Measurements from ENCODE around the gene KLHL18. TPM values are rescaled to one million over a fixed set of nuclear protein-coding genes. Genes with fewer than 3 reads are reported as not detected.
"Not testable (repeated sequence)": the region's sequence is repeated elsewhere in the genome, so short reads cannot be mapped to it uniquely, and the experiment has no call there.

Gene KLHL18
- total RNA-seq, 1 donor from 2014 or later, result 20.3 TPM

- no peak for DNase-seq (ENCODE audit: low read depth in 2 of 2)
Observed at GRCh38 chr3:47359323-47359722, 76.6 kb downstream of the KLHL18 start.

GRCh38 chr3:47360110-47360517 is 77.4 kb downstream of the KLHL18 start:
- DNase-seq (ENCODE audit: low read depth in 2 of 2), result not testable (repeated sequence)

GRCh38 chr3:47362701-47363100 is 80.0 kb downstream of the KLHL18 start:
- DNase-seq (ENCODE audit: low read depth in 2 of 2), result peak; percentile 77 to 85

- peak; percentile 73 to 87 for DNase-seq (ENCODE audit: low read depth in 2 of 2)
Observed at GRCh38 chr3:47365213-47366153, 82.7 kb downstream of the KLHL18 start.

- DNase-seq (ENCODE audit: low read depth in 2 of 2), result no peak
Observed at GRCh38 chr3:47366833-47367232, 84.1 kb downstream of the KLHL18 start.

GRCh38 chr3:47367631-47368030 is 84.9 kb downstream of the KLHL18 start:
- DNase-seq (ENCODE audit: low read depth in 2 of 2), result peak; percentile 49 to 71

- DNase-seq (ENCODE audit: low read depth in 2 of 2), result not testable (repeated sequence)
Observed at GRCh38 chr3:47370020-47370419, 87.3 kb downstream of the KLHL18 start.

GRCh38 chr3:47370887-47371697 is 88.3 kb downstream of the KLHL18 start:
- DNase-seq (ENCODE audit: low read depth in 2 of 2), result peak in 1 of 2 donors; percentile 34

- no peak for DNase-seq (ENCODE audit: low read depth in 2 of 2)
Observed at GRCh38 chr3:47374587-47374986, 91.8 kb downstream of the KLHL18 start.

GRCh38 chr3:47376393-47376792 is 93.6 kb downstream of the KLHL18 start:
- no peak for DNase-seq (ENCODE audit: low read depth in 2 of 2)

- DNase-seq (ENCODE audit: low read depth in 2 of 2), result no peak
Observed at GRCh38 chr3:47377186-47377585, 94.4 kb downstream of the KLHL18 start.

- no peak for DNase-seq (ENCODE audit: low read depth in 2 of 2)
Observed at GRCh38 chr3:47378869-47379268, 96.1 kb downstream of the KLHL18 start.

- DNase-seq (ENCODE audit: low read depth in 2 of 2), result no peak
Observed at GRCh38 chr3:47379411-47379899, 96.7 kb downstream of the KLHL18 start.

- peak in 1 of 2 donors; percentile 11 for DNase-seq (ENCODE audit: low read depth in 2 of 2)
Observed at GRCh38 chr3:47380026-47380600, 97.4 kb downstream of the KLHL18 start.

- DNase-seq (ENCODE audit: low read depth in 2 of 2), result peak; percentile 98 to 99
Observed at GRCh38 chr3:47380601-47381316, 98.0 kb downstream of the KLHL18 start, which contains the start of gene PTPN23. Gene PTPN23 (plus strand): TSS chr3:47381021. CDS start chr3:47381097, 76 bp downstream.

- DNase-seq (ENCODE audit: low read depth in 2 of 2), result peak; percentile 65 to 92
Observed at GRCh38 chr3:47381317-47382157, 98.8 kb downstream of the KLHL18 start.

- no peak for DNase-seq (ENCODE audit: low read depth in 2 of 2)
Observed at GRCh38 chr3:47384425-47384824, 101.7 kb downstream of the KLHL18 start.

- no peak for DNase-seq (ENCODE audit: low read depth in 2 of 2)
Observed at GRCh38 chr3:47385007-47385406, 102.3 kb downstream of the KLHL18 start.

- no peak for DNase-seq (ENCODE audit: low read depth in 2 of 2)
Observed at GRCh38 chr3:47385796-47386195, 103.1 kb downstream of the KLHL18 start.

- no peak for DNase-seq (ENCODE audit: low read depth in 2 of 2)
Observed at GRCh38 chr3:47392933-47393332, 110.2 kb downstream of the KLHL18 start.
